Activated naive CD8-positive, alpha-beta T cell treated with anti-CD3 and anti-CD28 coated beads for 36 hours (primary cell): Measurements from ENCODE around the gene CES3. TPM values are rescaled to one million over a fixed set of nuclear protein-coding genes. Genes with fewer than 3 reads are reported as not detected.
A peak's percentile ranks its signal among the peaks of the same experiment; 100 is the strongest.
"Not testable (repeated sequence)": the region's sequence is repeated elsewhere in the genome, so short reads cannot be mapped to it uniquely, and the experiment has no call there.

Experiments used
- DNase-seq: peaks from one replicate; pipeline ENCODE4 v3.0.0; 2021
- H3K27ac Mint-ChIP-seq: one replicate; pipeline ENCODE4 v1.8.0; 2022; ENCODE audit warnings: mild to moderate bottlenecking, moderate library complexity, mixed read lengths
- H3K27me3 Mint-ChIP-seq: one replicate; pipeline ENCODE4 v1.8.0; 2022; ENCODE audit warnings: mild to moderate bottlenecking, mixed read lengths
- H3K36me3 Mint-ChIP-seq: one replicate; pipeline ENCODE4 v1.8.0; 2021; ENCODE audit warnings: mild to moderate bottlenecking, mixed read lengths
- H3K4me1 Mint-ChIP-seq: one replicate; pipeline ENCODE4 v1.8.0; 2021; ENCODE audit warnings: mixed read lengths
- H3K4me3 Mint-ChIP-seq: one replicate; pipeline ENCODE4 v1.8.0; 2022; ENCODE audit warnings: mild to moderate bottlenecking, moderate library complexity, mixed read lengths
- H3K9me3 Mint-ChIP-seq: one replicate; pipeline ENCODE4 v1.8.0; 2022; ENCODE audit warnings: mixed read lengths
- total RNA-seq, 2 experiments: library from RNA; stranded (reverse); gene quantifications; one replicate each; pipeline ENCODE4 v1.2.3, GENCODE V29; 2021

The CES3 gene
- total RNA-seq, 2 experiments from 2014 or later = 0.43 to 0.80 TPM

GRCh38 chr16:66983033-66983432, 22.0 kb downstream of the CES3 start:
- H3K27me3 Mint-ChIP-seq = peaks cover 5% of the 10 kb centered on the region
- no peak for DNase-seq
- H3K4me1 Mint-ChIP-seq = peaks cover 49% of the 10 kb centered on the region
- no peaks in the 10 kb centered on the region for H3K9me3 Mint-ChIP-seq
- peaks cover 8% of the 10 kb centered on the region for H3K36me3 Mint-ChIP-seq
- no peak overlapping the region for H3K4me3 Mint-ChIP-seq
- peak overlapping the region; percentile 98 for H3K27ac Mint-ChIP-seq

GRCh38 chr16:66984892-66985311, 23.8 kb downstream of the CES3 start:
- Mint-ChIP-seq H3K4me3 (no peak overlapping the region), H3K27ac (peak overlapping the region; percentile 98), H3K36me3 (peaks cover 8% of the 10 kb centered on the region), H3K4me1 (peaks cover 39% of the 10 kb centered on the region), H3K9me3 (no peaks in the 10 kb centered on the region), H3K27me3 (peaks cover 5% of the 10 kb centered on the region)
- DNase-seq = peak; percentile 73

- Mint-ChIP-seq H3K36me3 (peaks cover 8% of the 10 kb centered on the region), H3K9me3 (no peaks in the 10 kb centered on the region), H3K27ac (peak overlapping the region; percentile 54), H3K4me1 (peaks cover 34% of the 10 kb centered on the region), H3K27me3 (peaks cover 5% of the 10 kb centered on the region), H3K4me3 (no peak overlapping the region)
- DNase-seq = no peak
Measured at GRCh38 chr16:66986559-66986958, 25.5 kb downstream of the CES3 start.

GRCh38 chr16:66988197-66988788, 27.2 kb downstream of the CES3 start, which contains the start of gene CES4A:
TSS of gene CES4A (plus strand) at chr16:66988589. CDS start at chr16:66988773, 184 bp downstream.
- Mint-ChIP-seq H3K4me3 (no peak within 1 kb of the TSS), H3K4me1 (peaks cover 29% of the 10 kb centered on the region), H3K9me3 (no peaks in the 10 kb centered on the region), H3K27ac (no peak within 1 kb of the TSS), H3K27me3 (peaks cover 3% of the 10 kb centered on the region), H3K36me3 (peaks cover 8% of the 10 kb centered on the region)
- DNase-seq = no peak

- Mint-ChIP-seq H3K27ac (no peak overlapping the region), H3K27me3 (peaks cover 3% of the 10 kb centered on the region), H3K4me1 (peaks cover 4% of the 10 kb centered on the region), H3K36me3 (peaks cover 3% of the 10 kb centered on the region), H3K9me3 (no peaks in the 10 kb centered on the region), H3K4me3 (no peak overlapping the region)
- no peak for DNase-seq
Measured at GRCh38 chr16:66991545-66992077, 30.5 kb downstream of the CES3 start.

- not testable (repeated sequence) for H3K4me3 Mint-ChIP-seq, H3K27me3 Mint-ChIP-seq, H3K9me3 Mint-ChIP-seq, DNase-seq, H3K27ac Mint-ChIP-seq, H3K36me3 Mint-ChIP-seq, H3K4me1 Mint-ChIP-seq
Measured at GRCh38 chr16:66993558-66993957, 32.5 kb downstream of the CES3 start.

GRCh38 chr16:66996324-66996982, 35.4 kb downstream of the CES3 start:
- Mint-ChIP-seq H3K36me3 (no peaks in the 10 kb centered on the region), H3K27me3 (peaks cover 3% of the 10 kb centered on the region), H3K27ac (no peak overlapping the region), H3K4me1 (peaks cover 5% of the 10 kb centered on the region), H3K9me3 (no peaks in the 10 kb centered on the region), H3K4me3 (no peak overlapping the region)
- no peak for DNase-seq

GRCh38 chr16:66996983-66997358, 35.9 kb downstream of the CES3 start:
- H3K4me3 Mint-ChIP-seq = no peak overlapping the region
- H3K4me1 Mint-ChIP-seq = peaks cover 9% of the 10 kb centered on the region
- no peaks in the 10 kb centered on the region for H3K36me3 Mint-ChIP-seq
- no peak overlapping the region for H3K27ac Mint-ChIP-seq
- DNase-seq = no peak
- no peaks in the 10 kb centered on the region for H3K27me3 Mint-ChIP-seq
- no peaks in the 10 kb centered on the region for H3K9me3 Mint-ChIP-seq

GRCh38 chr16:67000384-67001351, 39.6 kb downstream of the CES3 start:
- peak overlapping the region; percentile 68 for H3K4me3 Mint-ChIP-seq
- H3K36me3 Mint-ChIP-seq = no peaks in the 10 kb centered on the region
- H3K27me3 Mint-ChIP-seq = no peaks in the 10 kb centered on the region
- peak; percentile 49 for DNase-seq
- peak overlapping the region; percentile 2 for H3K27ac Mint-ChIP-seq
- no peaks in the 10 kb centered on the region for H3K9me3 Mint-ChIP-seq
- peaks cover 9% of the 10 kb centered on the region for H3K4me1 Mint-ChIP-seq

GRCh38 chr16:67001726-67002125, 40.7 kb downstream of the CES3 start:
- DNase-seq = no peak
- H3K27ac Mint-ChIP-seq = no peak overlapping the region
- no peak overlapping the region for H3K4me3 Mint-ChIP-seq
- H3K4me1 Mint-ChIP-seq = peaks cover 9% of the 10 kb centered on the region
- no peaks in the 10 kb centered on the region for H3K36me3 Mint-ChIP-seq
- H3K27me3 Mint-ChIP-seq = no peaks in the 10 kb centered on the region
- H3K9me3 Mint-ChIP-seq = no peaks in the 10 kb centered on the region

- Mint-ChIP-seq H3K4me1 (peaks cover 2% of the 10 kb centered on the region), H3K4me3 (no peak overlapping the region), H3K27ac (no peak overlapping the region), H3K27me3 (no peaks in the 10 kb centered on the region), H3K36me3 (no peaks in the 10 kb centered on the region), H3K9me3 (no peaks in the 10 kb centered on the region)
- no peak for DNase-seq
Measured at GRCh38 chr16:67006930-67007658, 46.0 kb downstream of the CES3 start.

GRCh38 chr16:67009158-67009557, 48.1 kb downstream of the CES3 start:
- Mint-ChIP-seq H3K27me3 (no peaks in the 10 kb centered on the region), H3K4me3 (no peak overlapping the region), H3K4me1 (peaks cover 5% of the 10 kb centered on the region), H3K27ac (no peak overlapping the region), H3K36me3 (no peaks in the 10 kb centered on the region), H3K9me3 (no peaks in the 10 kb centered on the region)
- DNase-seq = no peak

GRCh38 chr16:67011274-67011673, 50.2 kb downstream of the CES3 start:
- no peaks in the 10 kb centered on the region for H3K9me3 Mint-ChIP-seq
- H3K4me1 Mint-ChIP-seq = peaks cover 15% of the 10 kb centered on the region
- H3K4me3 Mint-ChIP-seq = no peak overlapping the region
- no peak for DNase-seq
- H3K36me3 Mint-ChIP-seq = no peaks in the 10 kb centered on the region
- no peaks in the 10 kb centered on the region for H3K27me3 Mint-ChIP-seq
- no peak overlapping the region for H3K27ac Mint-ChIP-seq

- Mint-ChIP-seq H3K4me1 (peaks cover 17% of the 10 kb centered on the region), H3K36me3 (no peaks in the 10 kb centered on the region), H3K27ac (no peak overlapping the region), H3K4me3 (peak overlapping the region; percentile 78), H3K27me3 (no peaks in the 10 kb centered on the region), H3K9me3 (no peaks in the 10 kb centered on the region)
- no peak for DNase-seq
Measured at GRCh38 chr16:67013233-67013822, 52.3 kb downstream of the CES3 start.
